Mesenchymal stem cell (in vitro differentiated cells and primary cell): ENCODE results near the gene INS. TPM values are rescaled to one million over a fixed set of nuclear protein-coding genes. Genes with fewer than 3 reads are reported as not detected.
A peak's percentile ranks its signal among the peaks of the same experiment; 100 is the strongest.

Experiments used
- DNase-seq: peaks from one replicate; pipeline ENCODE4 v3.0.0-alpha.2; 2013
- H2AFZ ChIP-seq: one replicate; pipeline ENCODE4 v1.6.1; 2013; ENCODE audit warnings: low read depth, mild to moderate bottlenecking, control low read depth, inconsistent platforms, low read length, moderate library complexity
- H2AK5ac ChIP-seq: 2 replicates; pipeline ENCODE4 v1.6.1; 2013; ENCODE audit warnings: low read length, moderate library complexity, mild to moderate bottlenecking, inconsistent platforms; ENCODE audit not compliant: severe bottlenecking
- H2BK120ac ChIP-seq: one replicate; pipeline ENCODE4 v1.6.1; 2013; ENCODE audit warnings: low read depth, mild to moderate bottlenecking, inconsistent platforms, low read length, moderate library complexity
- H2BK12ac ChIP-seq, 2 experiments: one replicate each; pipeline ENCODE4 v1.6.1; 2013; ENCODE audit warnings: inconsistent platforms in 2 of 2, low read length in 2 of 2, mild to moderate bottlenecking in 2 of 2, moderate library complexity in 2 of 2, control low read depth in 1 of 2
- H2BK15ac ChIP-seq: one replicate; pipeline ENCODE4 v1.6.1; 2013; ENCODE audit warnings: mild to moderate bottlenecking, low read depth, inconsistent platforms; ENCODE audit not compliant: poor library complexity, severe bottlenecking
- H2BK5ac ChIP-seq: 2 replicates; pipeline ENCODE4 v1.6.1; 2013; ENCODE audit warnings: low read depth, mild to moderate bottlenecking, low read length, control low read depth, inconsistent platforms; ENCODE audit not compliant: poor library complexity, severe bottlenecking
- H3K14ac ChIP-seq, 2 experiments: one replicate each; pipeline ENCODE4 v1.6.1; 2013; ENCODE audit warnings: inconsistent platforms in 2 of 2, low read length in 2 of 2, control low read depth in 1 of 2, mild to moderate bottlenecking in 1 of 2, moderate library complexity in 1 of 2
- H3K18ac ChIP-seq, 2 experiments: one replicate each; pipeline ENCODE4 v1.6.1; 2013; ENCODE audit warnings: inconsistent platforms in 2 of 2, low read length in 2 of 2, control low read depth in 1 of 2, low read depth in 1 of 2, mild to moderate bottlenecking in 1 of 2
- H3K23ac ChIP-seq, 2 experiments: one replicate each; pipeline ENCODE4 v1.6.1; 2013; ENCODE audit warnings: inconsistent platforms in 2 of 2, low read length in 2 of 2, mild to moderate bottlenecking in 2 of 2, moderate library complexity in 2 of 2, control low read depth in 1 of 2
- H3K27ac ChIP-seq: 2 replicates; pipeline ENCODE4 v1.5.1; 2013; ENCODE audit warnings: mild to moderate bottlenecking, moderate library complexity, low read length, control low read depth, inconsistent platforms; ENCODE audit not compliant: poor library complexity, severe bottlenecking
- H3K27me3 ChIP-seq, 2 experiments: 2 replicates each; pipeline versions ENCODE4 v1.6.1 to v1.7.0; 2013; ENCODE audit warnings: low read length in 2 of 2, mild to moderate bottlenecking in 2 of 2, moderate library complexity in 2 of 2, control low read depth in 1 of 2, inconsistent platforms in 1 of 2; ENCODE audit not compliant: control insufficient read depth in 1 of 2, insufficient read depth in 1 of 2
- H3K36me3 ChIP-seq, 2 experiments: 2 replicates each; pipeline versions ENCODE4 v1.6.1 to v1.7.0; 2013; ENCODE audit warnings: low read length in 2 of 2, control low read depth in 1 of 2, inconsistent platforms in 1 of 2, low read depth in 1 of 2, mild to moderate bottlenecking in 1 of 2; ENCODE audit not compliant: insufficient read depth in 2 of 2, control insufficient read depth in 1 of 2
- H3K4ac ChIP-seq, 2 experiments: one replicate each; pipeline ENCODE4 v1.6.1; 2013; ENCODE audit warnings: inconsistent platforms in 2 of 2, low read length in 2 of 2, mild to moderate bottlenecking in 2 of 2, moderate library complexity in 2 of 2, control low read depth in 1 of 2, low read depth in 1 of 2
- H3K4me1 ChIP-seq: 2 replicates; pipeline ENCODE4 v1.6.1; 2013; ENCODE audit warnings: low read depth, low read length, control low read depth; ENCODE audit not compliant: control insufficient read depth, insufficient read depth
- H3K4me2 ChIP-seq: 2 replicates; pipeline ENCODE4 v1.6.1; 2013; ENCODE audit warnings: low read length, mild to moderate bottlenecking, inconsistent platforms; ENCODE audit not compliant: poor library complexity, severe bottlenecking
- H3K4me3 ChIP-seq, 2 experiments: 2 replicates each; pipeline versions ENCODE4 v1.5.1 to v1.7.0; 2013; ENCODE audit warnings: low read length in 2 of 2, mild to moderate bottlenecking in 2 of 2, control low read depth in 1 of 2, low read depth in 1 of 2; ENCODE audit not compliant: insufficient read depth in 1 of 2
- H3K79me1 ChIP-seq: replicated peaks from 2 replicates; pipeline ENCODE4 v1.6.1; 2013; ENCODE audit warnings: mild to moderate bottlenecking, control low read depth, low read length, inconsistent platforms; ENCODE audit not compliant: poor library complexity, severe bottlenecking
- H3K9ac ChIP-seq: 2 replicates; pipeline ENCODE4 v1.7.0; 2013; ENCODE audit warnings: mild to moderate bottlenecking, low read length, moderate library complexity
- H3K9me3 ChIP-seq: 2 replicates; pipeline ENCODE4 v1.7.0; 2013; ENCODE audit warnings: mild to moderate bottlenecking, low read length; ENCODE audit not compliant: control insufficient read depth
- H4K8ac ChIP-seq: one replicate; pipeline ENCODE4 v1.6.1; 2013; ENCODE audit warnings: inconsistent platforms, mild to moderate bottlenecking, low read length, moderate library complexity
- H4K91ac ChIP-seq: one replicate; pipeline ENCODE4 v1.6.1; 2013; ENCODE audit warnings: mild to moderate bottlenecking, low read length, inconsistent platforms
- WGBS: methylation state at CpG from one replicate; pipeline ENCODE4 v1.1.7; 2013; ENCODE audit warnings: mixed read lengths; 5-methylcytosine and 5-hydroxymethylcytosine counted together
- polyA plus RNA-seq, 2 experiments: library from polyadenylated mRNA; stranded (reverse); fragments of 200-250 nt; gene quantifications; one replicate each; pipeline ENCODE4 v1.2.3, GENCODE V29; 2013

Gene INS
- not detected for polyA plus RNA-seq (2013, experiment 1 of 2)
- not detected for polyA plus RNA-seq (2013, experiment 2 of 2)

DNA sequence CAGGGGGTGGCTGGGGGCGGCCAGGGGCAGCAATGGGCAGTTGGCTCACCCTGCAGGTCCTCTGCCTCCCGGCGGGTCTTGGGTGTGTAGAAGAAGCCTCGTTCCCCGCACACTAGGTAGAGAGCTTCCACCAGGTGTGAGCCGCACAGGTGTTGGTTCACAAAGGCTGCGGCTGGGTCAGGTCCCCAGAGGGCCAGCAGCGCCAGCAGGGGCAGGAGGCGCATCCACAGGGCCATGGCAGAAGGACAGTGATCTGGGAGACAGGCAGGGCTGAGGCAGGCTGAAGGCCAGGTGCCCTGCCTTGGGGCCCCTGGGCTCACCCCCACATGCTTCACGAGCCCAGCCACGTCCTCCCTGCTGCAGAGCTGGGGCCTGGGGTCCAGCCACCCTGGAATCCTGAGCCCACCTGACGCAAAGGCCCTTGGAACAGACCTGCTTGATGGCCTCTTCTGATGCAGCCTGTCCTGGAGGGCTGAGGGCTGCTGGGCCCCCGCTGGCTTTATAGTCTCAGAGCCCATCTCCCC lies at the start of gene INS:
INS (minus strand) TSS at position 474 of the 524 bp plus-strand sequence; CDS start at position 236, 238 bp downstream.
- Histone ChIP-seq H3K4me2 (no peak within 1 kb of the TSS), H3K9me3 (no peaks in the 10 kb centered on the region), H3K27me3 (peaks cover 7 to 45% of the 10 kb centered on the region in 2 experiments), H3K23ac (no peak within 1 kb of the TSS), H3K4me3 (no peak within 1 kb of the TSS), H3K4me1 (no peaks in the 10 kb centered on the region), H2AK5ac (no peak within 1 kb of the TSS), H3K14ac (no peak within 1 kb of the TSS), H2BK15ac (no peak within 1 kb of the TSS), H3K4ac (no peak within 1 kb of the TSS), H3K79me1 (no peaks in the 10 kb centered on the region), H3K9ac (no peak within 1 kb of the TSS), H3K27ac (no peak within 1 kb of the TSS), H2BK120ac (no peak within 1 kb of the TSS), H3K18ac (no peak within 1 kb of the TSS), H2BK5ac (no peak within 1 kb of the TSS), H4K91ac (no peak within 1 kb of the TSS), H2AFZ (no peak within 1 kb of the TSS), H3K36me3 (no peaks in the 10 kb centered on the region), H2BK12ac (no peak within 1 kb of the TSS), H4K8ac (no peak within 1 kb of the TSS)
- 91% methylated on average over 12 of the region's 13 CpGs for WGBS
- no peak for DNase-seq

DNA sequence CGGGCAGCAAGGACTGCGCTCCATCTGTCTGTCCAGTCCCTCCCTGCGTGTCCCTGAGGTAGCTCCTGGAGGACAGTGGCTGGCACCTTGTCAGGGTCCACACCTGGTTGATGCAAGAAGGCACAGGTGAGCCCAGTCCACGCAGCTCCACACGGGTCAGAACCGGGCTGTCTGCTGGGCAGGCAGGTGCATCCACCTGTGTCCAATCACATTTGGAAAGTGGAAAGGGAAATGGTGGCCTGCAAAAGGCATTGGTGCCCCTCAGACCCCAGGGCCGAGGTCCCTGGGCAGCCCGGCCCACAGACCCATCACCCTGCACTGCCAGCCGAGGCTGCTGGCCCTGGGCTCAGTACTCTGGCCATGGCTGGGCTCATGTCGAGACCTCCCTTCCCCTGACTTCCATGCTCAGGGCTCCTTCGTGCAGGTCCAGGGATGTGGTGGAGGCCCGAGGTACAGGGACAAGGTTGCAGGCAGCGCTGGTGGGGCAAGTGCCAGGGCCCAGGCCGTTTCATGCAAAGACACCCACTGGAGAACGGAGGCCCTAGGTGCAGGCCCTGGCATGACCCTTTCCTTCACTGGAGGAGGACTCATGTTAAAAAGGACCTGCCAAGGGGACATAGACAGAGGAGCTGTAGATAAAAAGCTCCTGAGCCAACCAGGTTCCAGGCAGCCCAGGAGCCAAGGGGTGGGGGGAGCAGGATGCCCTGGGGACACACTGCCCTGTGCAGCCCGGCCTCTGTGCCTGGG lies 49.5 kb upstream of the INS start:
- no peak overlapping the region for H3K9ac ChIP-seq
- no peak overlapping the region for H2BK12ac ChIP-seq
- peaks cover 0 to 2% of the 10 kb centered on the region in 2 experiments for H3K36me3 ChIP-seq
- no peak overlapping the region for H2AK5ac ChIP-seq
- no peak overlapping the region for H3K14ac ChIP-seq
- H3K79me1 ChIP-seq, result no peaks in the 10 kb centered on the region
- H3K27ac ChIP-seq, result no peak overlapping the region
- H3K4ac ChIP-seq, result no peak overlapping the region
- H3K4me2 ChIP-seq, result no peak overlapping the region
- peaks cover 57% of the 10 kb centered on the region for H3K4me1 ChIP-seq
- no peak overlapping the region for H4K8ac ChIP-seq
- no peak overlapping the region for H2BK5ac ChIP-seq
- H3K23ac ChIP-seq, result no peak overlapping the region
- H3K27me3 ChIP-seq, result peaks cover 7 to 36% of the 10 kb centered on the region in 2 experiments
- H2BK15ac ChIP-seq, result no peak overlapping the region
- WGBS, result 82% methylated on average over 16 of the region's 16 CpGs
- no peak for DNase-seq
- H3K18ac ChIP-seq, result no peak overlapping the region
- no peak overlapping the region for H4K91ac ChIP-seq
- peaks cover 5% of the 10 kb centered on the region for H3K9me3 ChIP-seq
- H3K4me3 ChIP-seq, result no peak overlapping the region
- H2AFZ ChIP-seq, result no peak overlapping the region
- no peak overlapping the region for H2BK120ac ChIP-seq

DNA sequence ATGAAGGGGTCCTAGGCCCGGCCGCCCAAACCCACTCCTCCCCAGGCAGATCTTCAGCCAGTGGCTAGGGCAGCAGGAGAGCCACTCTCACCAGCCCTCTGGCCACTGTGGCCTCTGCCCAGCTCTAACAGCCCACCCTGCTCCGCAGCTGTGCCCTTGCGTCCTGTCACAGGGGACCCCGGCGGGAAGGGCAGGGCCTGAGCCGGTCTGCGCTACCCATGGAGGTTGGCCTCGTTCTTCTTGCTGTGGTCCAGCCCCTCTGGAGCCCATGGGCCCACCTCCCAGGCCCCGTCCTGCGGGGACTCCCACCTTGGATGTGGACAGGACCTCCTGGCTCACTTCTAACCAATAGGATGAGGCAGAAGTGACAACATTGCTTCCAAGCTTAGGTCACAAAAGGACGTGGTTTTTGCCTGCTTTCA lies 48.9 kb upstream of the INS start:
- Histone ChIP-seq H3K14ac (no peak overlapping the region), H3K36me3 (peaks cover 0 to 2% of the 10 kb centered on the region in 2 experiments), H3K4me2 (no peak overlapping the region), H3K4me1 (peaks cover 57% of the 10 kb centered on the region), H2BK120ac (no peak overlapping the region), H3K4ac (no peak overlapping the region), H2AK5ac (peak overlapping the region; percentile 43), H2BK5ac (peak overlapping the region; percentile 20), H4K91ac (no peak overlapping the region), H3K9me3 (peaks cover 5% of the 10 kb centered on the region), H3K27me3 (peaks cover 9 to 31% of the 10 kb centered on the region in 2 experiments), H3K27ac (no peak overlapping the region), H3K79me1 (no peaks in the 10 kb centered on the region), H3K23ac (no peak overlapping the region), H2BK15ac (no peak overlapping the region), H4K8ac (no peak overlapping the region), H3K4me3 (no peak overlapping the region), H3K9ac (no peak overlapping the region), H3K18ac (no peak overlapping the region), H2AFZ (no peak overlapping the region), H2BK12ac (no peak overlapping the region)
- DNase-seq, result no peak
- 79% methylated on average over 12 of the region's 12 CpGs for WGBS

DNA sequence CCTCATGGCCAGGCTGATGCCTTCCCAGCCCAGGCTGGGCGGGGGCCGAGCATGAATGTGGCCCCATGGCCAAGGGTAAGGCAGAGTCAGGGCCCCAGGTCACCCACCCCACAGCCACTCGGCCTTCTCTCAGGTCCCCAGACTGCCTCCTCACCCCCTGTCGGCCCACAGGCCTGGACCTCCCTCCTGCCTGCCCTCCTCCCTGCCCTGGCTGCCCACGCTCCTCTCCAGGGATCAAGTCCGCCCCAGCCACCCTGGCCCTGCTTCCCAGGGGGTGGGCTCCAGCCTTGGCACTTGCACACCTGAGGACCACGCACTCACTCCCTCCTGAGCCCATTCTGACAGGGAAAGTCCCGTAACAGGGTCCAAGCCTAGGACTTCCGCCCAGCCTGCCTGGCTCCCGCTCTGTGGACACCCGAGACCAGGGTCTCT lies 48.4 kb upstream of the INS start:
- H3K4me2 ChIP-seq, result no peak overlapping the region
- peaks cover 55% of the 10 kb centered on the region for H3K4me1 ChIP-seq
- H3K4ac ChIP-seq, result no peak overlapping the region
- peaks cover 0 to 2% of the 10 kb centered on the region in 2 experiments for H3K36me3 ChIP-seq
- H3K79me1 ChIP-seq, result no peaks in the 10 kb centered on the region
- H2AK5ac ChIP-seq, result peak overlapping the region; percentile 43
- H3K27me3 ChIP-seq, result peaks cover 12 to 30% of the 10 kb centered on the region in 2 experiments
- peaks cover 5% of the 10 kb centered on the region for H3K9me3 ChIP-seq
- H3K9ac ChIP-seq, result no peak overlapping the region
- no peak overlapping the region for H3K23ac ChIP-seq
- H3K14ac ChIP-seq, result peak overlapping the region in 1 of 2 experiments; percentile 44
- H2BK5ac ChIP-seq, result no peak overlapping the region
- H4K8ac ChIP-seq, result no peak overlapping the region
- no peak overlapping the region for H2BK120ac ChIP-seq
- no peak overlapping the region for H3K18ac ChIP-seq
- no peak overlapping the region for H2AFZ ChIP-seq
- peak overlapping the region; percentile 12 for H4K91ac ChIP-seq
- no peak overlapping the region for H3K27ac ChIP-seq
- H2BK12ac ChIP-seq, result no peak overlapping the region
- H3K4me3 ChIP-seq, result no peak overlapping the region
- H2BK15ac ChIP-seq, result no peak overlapping the region
- DNase-seq, result no peak
- WGBS, result 77% methylated on average over 8 of the region's 11 CpGs
